Testis (tissue), 3 donors: Measurements from ENCODE around the gene ARMC2. TPM values are rescaled to one million over a fixed set of nuclear protein-coding genes. Genes with fewer than 3 reads are reported as not detected.
"Not testable (repeated sequence)": the region's sequence is repeated elsewhere in the genome, so short reads cannot be mapped to it uniquely, and the experiment has no call there.

Experiments
- DNase-seq: peaks from one replicate; pipeline ENCODE4 v3.0.0-alpha.2; 2019
- H3K27ac ChIP-seq, 2 donors: fragments of 200-600 bp; sonication (generic); one replicate each; pipeline ENCODE4 v1.5.1; 2019
- H3K27me3 ChIP-seq: fragments of 200-600 bp; sonication (generic); one replicate; pipeline ENCODE4 v1.5.1; 2019
- H3K36me3 ChIP-seq: fragments of 200-600 bp; sonication (generic); one replicate; pipeline ENCODE4 v1.5.1; 2017; ENCODE audit warnings: low read depth; ENCODE audit errors: missing control alignments
- H3K4me1 ChIP-seq: fragments of 200-600 bp; sonication (generic); one replicate; pipeline ENCODE4 v1.5.1; 2019
- H3K4me3 ChIP-seq, 2 donors: fragments of 200-600 bp; sonication (generic); one replicate each; pipeline ENCODE4 v1.5.1; 2017 to 2019
- H3K9me3 ChIP-seq: fragments of 200-600 bp; sonication (generic); one replicate; pipeline ENCODE4 v1.5.1; 2017
- POLR2A ChIP-seq: fragments of 450-650 bp; IDR thresholded peaks from one replicate; pipeline ENCODE4 v1.6.1; 2017; ENCODE audit warnings: antibody characterized with exemption, mild to moderate bottlenecking, moderate library complexity
- WGBS, 2 donors: methylation state at CpG; one replicate each; pipeline ENCODE4 v1.1.5; 2018; 5-methylcytosine and 5-hydroxymethylcytosine counted together
- intact Hi-C: fragments of 100-400 bp; cut with DNase I; formaldehyde crosslinking; loops from one replicate; pipeline ENCODE4 v1.15.1; 2023; ENCODE audit warnings: low total_unique reads
- polyA plus RNA-seq: library from polyadenylated mRNA; stranded (reverse); fragments of 350-450 nt; fragmentation: Illumina TruSeq; extraction: RNeasy Lipid Tissue Mini Kit (QIAGEN cat#74804); gene quantifications from one replicate; pipeline ENCODE4 v1.2.3, GENCODE V29; 2014; ENCODE audit warnings: low read depth, low replicate concordance; ENCODE audit not compliant: insufficient read depth
- total RNA-seq, 2 donors: library from RNA; depleted of rRNA; stranded (reverse); fragments of >200 nt; gene quantifications; one replicate each; pipeline ENCODE4 v1.2.3, GENCODE V29; 2016
- TF ChIP-seq, protein P1 (sequence below), 3 experiments: fragments of 450-650 bp in 2 of 3; fragments of 200-600 bp in 1 of 3; sonication (generic) in 1 of 3; IDR thresholded peaks; one replicate each; pipeline ENCODE4 v1.5.1; 2016 to 2019; ENCODE audit warnings: antibody characterized with exemption in 3 of 3, mild to moderate bottlenecking in 2 of 3, moderate library complexity in 1 of 3

Gene ARMC2
- total and polyA plus RNA-seq, 3 donors from 2014 or later, result 24.0 to 78.6 (median 51.4) TPM

DNA sequence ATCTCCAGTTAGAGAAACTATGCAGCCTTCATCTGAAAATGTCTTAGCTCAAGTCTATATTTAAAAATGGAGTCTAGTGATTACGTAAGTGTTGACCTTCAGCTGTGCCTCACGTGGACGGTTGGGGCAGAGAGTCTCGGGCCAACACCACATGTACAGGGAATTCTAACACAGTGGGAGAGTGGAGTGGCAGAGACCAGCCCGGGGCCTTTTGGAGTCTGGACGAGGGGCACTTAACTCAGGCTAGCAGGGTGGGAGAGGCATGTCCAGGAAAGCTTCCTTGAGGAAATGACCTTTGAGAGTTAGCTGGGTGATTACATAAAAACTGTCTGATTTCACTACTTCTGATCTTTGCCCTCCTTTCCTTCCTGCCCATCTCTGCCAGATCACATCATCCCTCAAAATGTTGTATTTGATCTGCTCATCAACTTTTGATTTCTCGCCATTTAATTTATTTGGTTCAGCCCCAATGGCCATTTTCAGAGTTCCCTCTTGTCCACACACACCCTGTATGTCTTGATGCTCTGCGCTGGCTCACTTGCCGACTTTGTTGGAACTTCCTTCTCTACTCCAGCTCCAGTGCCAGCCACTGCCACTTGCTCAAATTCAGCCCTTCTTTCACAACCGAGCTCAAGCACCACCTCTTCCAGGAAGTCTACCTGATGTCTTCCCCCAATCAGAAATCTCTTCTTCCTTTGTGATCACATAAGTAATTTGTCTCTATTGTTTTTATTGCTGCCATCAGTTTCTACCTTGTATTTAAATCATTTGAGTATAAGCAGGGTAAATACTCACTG lies 2.6 kb downstream of the ARMC2 start:
- Histone ChIP-seq H3K36me3 (no peaks in the 10 kb centered on the region), H3K27ac (peak overlapping the region; percentile 23 to 57), H3K4me3 (no peak overlapping the region), H3K27me3 (no peaks in the 10 kb centered on the region), H3K4me1 (peaks cover 25% of the 10 kb centered on the region), H3K9me3 (no peaks in the 10 kb centered on the region)
- DNase-seq, result peak; percentile 66
- intact Hi-C loops, result no loop called here
- WGBS, 2 donors, result 73 to 77% methylated on average over 10 of the region's 10 CpGs
- TF ChIP-seq, protein P1, sequence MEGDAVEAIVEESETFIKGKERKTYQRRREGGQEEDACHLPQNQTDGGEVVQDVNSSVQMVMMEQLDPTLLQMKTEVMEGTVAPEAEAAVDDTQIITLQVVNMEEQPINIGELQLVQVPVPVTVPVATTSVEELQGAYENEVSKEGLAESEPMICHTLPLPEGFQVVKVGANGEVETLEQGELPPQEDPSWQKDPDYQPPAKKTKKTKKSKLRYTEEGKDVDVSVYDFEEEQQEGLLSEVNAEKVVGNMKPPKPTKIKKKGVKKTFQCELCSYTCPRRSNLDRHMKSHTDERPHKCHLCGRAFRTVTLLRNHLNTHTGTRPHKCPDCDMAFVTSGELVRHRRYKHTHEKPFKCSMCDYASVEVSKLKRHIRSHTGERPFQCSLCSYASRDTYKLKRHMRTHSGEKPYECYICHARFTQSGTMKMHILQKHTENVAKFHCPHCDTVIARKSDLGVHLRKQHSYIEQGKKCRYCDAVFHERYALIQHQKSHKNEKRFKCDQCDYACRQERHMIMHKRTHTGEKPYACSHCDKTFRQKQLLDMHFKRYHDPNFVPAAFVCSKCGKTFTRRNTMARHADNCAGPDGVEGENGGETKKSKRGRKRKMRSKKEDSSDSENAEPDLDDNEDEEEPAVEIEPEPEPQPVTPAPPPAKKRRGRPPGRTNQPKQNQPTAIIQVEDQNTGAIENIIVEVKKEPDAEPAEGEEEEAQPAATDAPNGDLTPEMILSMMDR (IDR thresholded peaks at IDR 0.05), result no peak
- no peak for TF ChIP-seq POLR2A

DNA sequence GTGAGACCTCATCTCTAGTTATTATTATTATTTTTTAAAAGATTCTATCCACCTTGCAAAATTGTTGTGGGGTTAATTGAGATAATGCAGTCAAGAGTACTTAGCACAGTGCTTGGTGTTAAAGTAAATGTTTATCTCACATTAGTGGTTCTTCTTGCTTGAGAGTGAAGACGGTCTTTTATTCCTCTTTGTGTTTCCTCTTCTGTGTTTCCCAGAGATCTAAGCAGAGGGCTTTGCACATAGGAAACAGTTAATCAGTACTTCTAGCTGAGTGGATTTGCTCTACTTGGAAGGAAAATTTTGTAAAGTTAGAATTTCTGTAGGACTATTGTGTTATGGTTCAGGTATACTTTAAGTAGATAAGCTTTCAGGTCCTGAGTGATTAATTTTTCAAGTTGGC lies 3.5 kb downstream of the ARMC2 start:
- Histone ChIP-seq H3K9me3 (no peaks in the 10 kb centered on the region), H3K4me1 (peaks cover 25% of the 10 kb centered on the region), H3K27ac (no peak overlapping the region), H3K36me3 (no peaks in the 10 kb centered on the region), H3K4me3 (no peak overlapping the region), H3K27me3 (no peaks in the 10 kb centered on the region)
- DNase-seq, result no peak
- TF ChIP-seq, protein P1 (IDR thresholded peaks at IDR 0.05), result no peak
- TF ChIP-seq POLR2A, result no peak
- 82 to 86% methylated on average over 1 of the region's 1 CpG for WGBS, 2 donors
- intact Hi-C loops, result no loop called here

DNA sequence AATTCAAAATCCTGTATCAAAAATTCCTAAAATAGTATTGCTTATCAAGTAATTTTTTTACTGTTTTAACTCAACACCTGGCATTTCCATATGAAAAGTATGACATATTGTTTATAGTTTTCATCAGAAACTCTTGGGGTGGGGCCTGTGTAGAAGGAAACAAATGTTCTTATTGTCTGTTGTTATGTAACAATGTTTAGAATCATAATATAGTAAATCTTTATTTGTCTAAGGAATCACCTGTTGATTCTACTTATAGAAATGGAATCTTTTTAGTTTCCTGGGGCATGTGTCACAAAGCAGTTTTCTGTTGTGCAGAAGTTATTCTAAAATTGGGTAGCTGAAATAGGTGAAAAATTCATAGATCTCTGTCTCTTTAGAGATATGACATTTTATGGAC lies 4.9 kb downstream of the ARMC2 start:
- no peaks in the 10 kb centered on the region for H3K36me3 ChIP-seq
- TF ChIP-seq, protein P1 (IDR thresholded peaks at IDR 0.05), result no peak
- TF ChIP-seq POLR2A, result no peak
- intact Hi-C loops, result no loop called here
- peak overlapping the region; percentile 1 to 19 for H3K27ac ChIP-seq
- H3K4me1 ChIP-seq, result peaks cover 16% of the 10 kb centered on the region
- no peaks in the 10 kb centered on the region for H3K9me3 ChIP-seq
- no peaks in the 10 kb centered on the region for H3K27me3 ChIP-seq
- no peak for DNase-seq
- H3K4me3 ChIP-seq, result no peak overlapping the region

DNA sequence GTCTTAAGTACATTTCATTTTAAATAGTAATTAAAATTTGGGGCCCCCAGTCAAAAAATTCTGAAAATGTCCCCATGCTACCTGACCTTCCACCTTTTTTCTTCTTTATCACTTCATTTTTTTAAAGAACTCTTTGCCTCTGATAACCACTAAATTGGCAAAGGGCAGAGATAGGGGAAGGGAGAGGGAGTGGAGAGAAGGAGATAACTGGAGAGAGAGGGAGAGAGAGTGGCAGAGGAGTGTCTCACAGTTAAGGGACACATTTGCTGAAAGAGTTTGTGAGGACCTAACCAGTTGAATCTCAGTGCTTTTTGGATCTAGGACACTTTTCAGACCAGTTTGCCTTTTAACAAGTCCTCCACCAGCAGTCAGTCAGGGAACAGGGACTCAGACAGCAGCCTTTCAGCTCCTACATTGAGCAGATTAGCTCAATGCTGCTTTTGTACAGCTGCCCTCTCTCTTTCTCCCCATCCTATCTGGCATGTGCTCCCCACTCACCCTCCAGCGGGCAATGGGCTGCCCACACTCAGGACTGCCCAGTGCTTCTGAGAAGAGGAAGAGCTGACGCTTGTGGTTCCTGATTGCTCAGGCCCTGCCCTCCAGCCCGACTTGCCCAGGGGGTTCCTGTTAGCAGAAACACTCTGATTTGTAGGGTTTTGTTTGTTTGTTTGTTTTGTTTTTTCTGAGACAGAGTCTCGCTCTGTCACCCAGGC lies 14.4 kb downstream of the ARMC2 start:
- DNase-seq, result peak; percentile 51
- Histone ChIP-seq H3K27ac (peak overlapping the region; percentile 21 to 55), H3K4me3 (no peak overlapping the region), H3K9me3 (no peaks in the 10 kb centered on the region), H3K36me3 (no peaks in the 10 kb centered on the region), H3K4me1 (peaks cover 14% of the 10 kb centered on the region), H3K27me3 (no peaks in the 10 kb centered on the region)
- WGBS, 2 donors, result 65 to 86% methylated on average over 4 of the region's 4 CpGs
- intact Hi-C loops, result no loop called here
- TF ChIP-seq POLR2A, result no peak
- TF ChIP-seq, protein P1 (IDR thresholded peaks at IDR 0.05), result no peak

DNA sequence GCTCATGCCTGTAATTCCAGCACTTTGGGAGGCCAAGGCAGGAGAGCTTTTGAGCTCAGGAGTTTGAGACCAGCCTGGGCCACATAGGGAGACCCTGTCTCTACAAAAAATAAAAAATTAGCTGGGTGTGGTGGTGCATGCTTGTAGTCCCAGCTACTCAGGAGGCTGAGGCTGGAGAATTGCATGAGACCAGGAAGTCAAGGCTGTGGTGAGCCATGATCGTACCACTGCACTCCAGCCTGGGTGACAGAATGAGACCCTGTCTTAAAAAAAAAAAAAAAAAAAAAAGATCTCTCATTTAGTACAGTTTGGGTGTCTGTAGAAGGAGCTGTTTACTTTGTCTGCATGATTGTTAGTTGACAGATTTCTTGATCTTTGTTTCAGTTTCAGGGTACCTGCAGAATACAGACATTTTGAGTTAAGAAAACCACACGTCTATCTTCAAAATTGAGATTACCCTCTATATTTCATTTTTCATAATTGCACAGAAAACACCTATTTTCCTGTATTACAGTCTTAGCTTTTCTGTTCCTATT lies 17.6 kb downstream of the ARMC2 start:
- H3K27ac ChIP-seq, intact Hi-C loops, H3K9me3 ChIP-seq, H3K4me3 ChIP-seq, DNase-seq, H3K36me3 ChIP-seq, H3K27me3 ChIP-seq: not testable (repeated sequence)
- 56 to 70% methylated on average over 2 of the region's 2 CpGs for WGBS, 2 donors
- H3K4me1 ChIP-seq, result peaks cover 14% of the 10 kb centered on the region
